Measurements from ENCODE around the gene TMCC2. TPM values are rescaled to one million over a fixed set of nuclear protein-coding genes. Genes with fewer than 3 reads are reported as not detected.
A peak's percentile ranks its signal among the peaks of the same experiment; 100 is the strongest.
"Not testable (repeated sequence)": the region's sequence is repeated elsewhere in the genome, so short reads cannot be mapped to it uniquely, and the experiment has no call there.

Gene TMCC2
- total RNA-seq, 1 experiment from 2014 or later: 2.3 TPM

- DNase-seq (ENCODE audit: low read depth): no peak
Measured at GRCh38 chr1:205211839-205212536, 15.8 kb upstream of the TMCC2 start.

GRCh38 chr1:205214756-205215155, 13.0 kb upstream of the TMCC2 start:
- DNase-seq (ENCODE audit: low read depth): no peak

GRCh38 chr1:205216588-205216987, 11.2 kb upstream of the TMCC2 start:
- DNase-seq (ENCODE audit: low read depth): no peak

- no peak for DNase-seq (ENCODE audit: low read depth)
Measured at GRCh38 chr1:205217418-205217817, 10.3 kb upstream of the TMCC2 start.

GRCh38 chr1:205220421-205220820, 7.3 kb upstream of the TMCC2 start:
- DNase-seq (ENCODE audit: low read depth): no peak

- DNase-seq (ENCODE audit: low read depth): no peak
Measured at GRCh38 chr1:205224736-205225135, 3.0 kb upstream of the TMCC2 start.

- no peak for DNase-seq (ENCODE audit: low read depth)
Measured at GRCh38 chr1:205225901-205226765, 1.6 kb upstream of the TMCC2 start.

GRCh38 chr1:205226868-205227583, 720 bp upstream of the TMCC2 start:
- peak; percentile 37 for DNase-seq (ENCODE audit: low read depth)

- no peak for DNase-seq (ENCODE audit: low read depth)
Measured at GRCh38 chr1:205228093-205228521, 361 bp downstream of the TMCC2 start.

- DNase-seq (ENCODE audit: low read depth): peak; percentile 41
Measured at GRCh38 chr1:205229399-205229871, 1.7 kb downstream of the TMCC2 start.

- DNase-seq (ENCODE audit: low read depth): no peak
Measured at GRCh38 chr1:205229916-205230700, 2.4 kb downstream of the TMCC2 start.

GRCh38 chr1:205230982-205231381, 3.2 kb downstream of the TMCC2 start:
- no peak for DNase-seq (ENCODE audit: low read depth)

- DNase-seq (ENCODE audit: low read depth): no peak
Measured at GRCh38 chr1:205232127-205232820, 4.5 kb downstream of the TMCC2 start.

GRCh38 chr1:205232945-205233397, 5.2 kb downstream of the TMCC2 start:
- DNase-seq (ENCODE audit: low read depth): no peak

GRCh38 chr1:205233986-205234385, 6.2 kb downstream of the TMCC2 start:
- DNase-seq (ENCODE audit: low read depth): not testable (repeated sequence)

GRCh38 chr1:205235951-205236350, 8.2 kb downstream of the TMCC2 start:
- DNase-seq (ENCODE audit: low read depth): no peak

- DNase-seq (ENCODE audit: low read depth): no peak
Measured at GRCh38 chr1:205236526-205236925, 8.8 kb downstream of the TMCC2 start.

GRCh38 chr1:205236951-205237475, 9.3 kb downstream of the TMCC2 start:
- DNase-seq (ENCODE audit: low read depth): no peak

- no peak for DNase-seq (ENCODE audit: low read depth)
Measured at GRCh38 chr1:205237526-205238484, 10.1 kb downstream of the TMCC2 start.

All from HT1080 (cell line).